Measurements from ENCODE around the gene ASPN. TPM values are rescaled to one million over a fixed set of nuclear protein-coding genes. Genes with fewer than 3 reads are reported as not detected.

The ASPN gene
- total RNA-seq, 1 donor from 2014 or later: 2.9 TPM

- Histone ChIP-seq H3K27me3 (no peaks in the 10 kb centered on the region), H3K4me3 (no peak overlapping the region), H3K27ac (no peak overlapping the region), H3K4me1 (peaks cover 23% of the 10 kb centered on the region), H3K9me3 (no peaks in the 10 kb centered on the region), H3K36me3 (no peaks in the 10 kb centered on the region)
- TF ChIP-seq CTCF (IDR thresholded peaks at IDR 0.05) (no peak), POLR2A (IDR thresholded peaks at IDR 0.05) (no peak), POLR2AphosphoS5 (IDR thresholded peaks at IDR 0.05; ENCODE audit: insufficient read depth in 1 of 2, low read depth in 1 of 2) (no peak)
- intact Hi-C loops (cut with DNase I): no loop called here
- no peak for DNase-seq (ENCODE audit: extremely low spot score in 2 of 2)
Observed at GRCh38 chr9:92486371-92486770, 4.1 kb upstream of the ASPN start.

- TF ChIP-seq POLR2A (IDR thresholded peaks at IDR 0.05) (no peak), POLR2AphosphoS5 (IDR thresholded peaks at IDR 0.05; ENCODE audit: insufficient read depth in 1 of 2, low read depth in 1 of 2) (no peak), CTCF (IDR thresholded peaks at IDR 0.05) (no peak)
- no peak overlapping the region for H3K4me3 ChIP-seq
- H3K36me3 ChIP-seq: no peaks in the 10 kb centered on the region
- DNase-seq (ENCODE audit: extremely low spot score in 2 of 2): no peak
- peaks cover 39% of the 10 kb centered on the region for H3K4me1 ChIP-seq
- no peaks in the 10 kb centered on the region for H3K9me3 ChIP-seq
- intact Hi-C loops (cut with DNase I): no loop called here
- peak overlapping the region; percentile 36 for H3K27ac ChIP-seq
- no peaks in the 10 kb centered on the region for H3K27me3 ChIP-seq
Observed at GRCh38 chr9:92484563-92484962, 2.3 kb upstream of the ASPN start.

- no peak for TF ChIP-seq POLR2AphosphoS5 (IDR thresholded peaks at IDR 0.05; ENCODE audit: insufficient read depth in 1 of 2, low read depth in 1 of 2)
- TF ChIP-seq POLR2A (IDR thresholded peaks at IDR 0.05): no peak
- no peak for TF ChIP-seq CTCF (IDR thresholded peaks at IDR 0.05)
- intact Hi-C loops (cut with DNase I): no loop called here
- H3K4me3 ChIP-seq: no peak overlapping the region
- no peaks in the 10 kb centered on the region for H3K27me3 ChIP-seq
- peak overlapping the region; percentile 36 for H3K27ac ChIP-seq
- H3K4me1 ChIP-seq: peaks cover 39% of the 10 kb centered on the region
- H3K9me3 ChIP-seq: no peaks in the 10 kb centered on the region
- H3K36me3 ChIP-seq: no peaks in the 10 kb centered on the region
- DNase-seq (ENCODE audit: extremely low spot score in 2 of 2): no peak
Observed at GRCh38 chr9:92483627-92484545, 1.6 kb upstream of the ASPN start.

- Histone ChIP-seq H3K4me1 (peaks cover 40% of the 10 kb centered on the region), H3K4me3 (no peak overlapping the region), H3K9me3 (no peaks in the 10 kb centered on the region), H3K27ac (no peak overlapping the region), H3K27me3 (no peaks in the 10 kb centered on the region), H3K36me3 (no peaks in the 10 kb centered on the region)
- TF ChIP-seq POLR2AphosphoS5 (IDR thresholded peaks at IDR 0.05; ENCODE audit: insufficient read depth in 1 of 2, low read depth in 1 of 2): no peak
- no peak for TF ChIP-seq POLR2A (IDR thresholded peaks at IDR 0.05)
- no peak for TF ChIP-seq CTCF (IDR thresholded peaks at IDR 0.05)
- intact Hi-C loops (cut with DNase I): no loop called here
- no peak for DNase-seq (ENCODE audit: extremely low spot score in 2 of 2)
Observed at GRCh38 chr9:92482805-92483204, 499 bp upstream of the ASPN start.
